Mesodermal cell (in vitro differentiated cells): ENCODE data around the gene ARHGEF16.

Experiments used
- H3K27ac ChIP-seq: 2 replicates; pipeline ENCODE4 v1.7.0; 2013; ENCODE audit warnings: mild to moderate bottlenecking, low read depth, low read length, moderate library complexity; ENCODE audit not compliant: severe bottlenecking
- H3K36me3 ChIP-seq: 2 replicates; pipeline ENCODE4 v1.7.1; 2013; ENCODE audit warnings: mild to moderate bottlenecking, low read length, moderate library complexity; ENCODE audit not compliant: control insufficient read depth, insufficient read depth
- H3K4me1 ChIP-seq: one replicate; pipeline ENCODE4 v1.7.1; 2013; ENCODE audit warnings: mild to moderate bottlenecking, low read length; ENCODE audit not compliant: insufficient read depth, control insufficient read depth, poor library complexity, severe bottlenecking
- H3K4me3 ChIP-seq: 2 replicates; pipeline ENCODE4 v1.7.0; 2013; ENCODE audit warnings: low read length, control low read depth, mild to moderate bottlenecking; ENCODE audit not compliant: insufficient read depth, poor library complexity, severe bottlenecking; ENCODE audit errors: extremely low read depth
- H3K9me3 ChIP-seq: 2 replicates; pipeline ENCODE4 v1.7.1; 2013; ENCODE audit warnings: mild to moderate bottlenecking, low read length, moderate library complexity; ENCODE audit not compliant: control insufficient read depth
- WGBS, 2 experiments: methylation state at CpG; one replicate each; pipeline ENCODE4 v1.1.5; 2013; ENCODE audit warnings: missing lambda C conversion rate in 2 of 2; ENCODE audit not compliant: insufficient coverage in 2 of 2; 5-methylcytosine and 5-hydroxymethylcytosine counted together

Gene ARHGEF16

GRCh38 chr1:3450202-3450863, 4.1 kb upstream of the ARHGEF16 start:
- WGBS, 2 experiments = 88 to 94% methylated on average over 5 to 6 of the region's 9 CpGs
- Histone ChIP-seq H3K4me3 (no peak overlapping the region), H3K9me3 (no peaks in the 10 kb centered on the region), H3K27ac (no peak overlapping the region), H3K36me3 (no peaks in the 10 kb centered on the region), H3K4me1 (no peaks in the 10 kb centered on the region)

GRCh38 chr1:3450983-3451382, 3.5 kb upstream of the ARHGEF16 start:
- H3K9me3 ChIP-seq = no peaks in the 10 kb centered on the region
- WGBS, 2 experiments = 80 to 87% methylated on average over 12 of the region's 12 CpGs
- H3K27ac ChIP-seq = no peak overlapping the region
- no peak overlapping the region for H3K4me3 ChIP-seq
- H3K4me1 ChIP-seq = no peaks in the 10 kb centered on the region
- no peaks in the 10 kb centered on the region for H3K36me3 ChIP-seq

DNA sequence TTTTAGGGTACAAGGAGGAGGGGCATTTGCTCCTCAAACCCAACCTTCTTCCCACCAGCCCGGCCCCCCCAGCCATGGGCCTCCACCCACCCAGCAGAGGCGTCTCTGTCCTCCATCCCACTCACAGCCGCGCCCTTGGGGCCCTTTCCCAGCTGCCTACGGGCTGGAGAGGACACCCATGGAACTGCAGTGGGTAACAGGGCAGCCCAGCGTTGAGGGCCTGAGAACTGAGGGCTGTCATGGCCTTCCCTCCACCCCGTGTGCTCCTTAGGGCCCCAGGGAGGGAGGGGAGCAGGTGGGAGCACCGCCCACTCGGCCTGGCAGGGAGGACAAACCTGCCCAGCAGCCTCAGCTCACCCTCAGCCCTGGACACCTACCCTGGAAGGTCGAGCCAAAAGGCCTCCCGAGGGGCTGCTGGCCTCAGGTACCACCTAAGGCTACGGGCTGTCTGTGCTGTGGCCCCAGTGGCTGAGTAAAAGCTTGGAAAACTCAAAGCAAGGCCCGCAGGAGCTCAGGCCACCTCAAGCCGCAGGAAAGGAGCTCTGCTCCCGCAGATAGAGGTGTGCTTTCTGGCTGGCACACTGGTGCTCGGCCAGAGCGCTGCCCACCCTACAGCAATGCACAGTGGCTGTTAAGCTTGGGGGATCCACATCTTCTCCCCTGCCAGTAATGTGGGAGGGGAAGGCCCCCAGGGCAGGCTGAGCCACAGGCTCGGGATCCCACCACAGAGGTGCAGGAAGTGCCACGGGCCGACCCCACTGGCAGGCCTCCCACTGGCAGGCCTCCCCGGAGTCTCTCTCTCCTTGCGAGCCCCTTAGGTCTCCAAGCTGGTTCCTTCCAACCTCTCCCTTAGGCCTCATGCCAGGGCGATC, 2.2 kb upstream of the ARHGEF16 start:
- 88 to 89% methylated on average over 13 to 19 of the region's 23 CpGs for WGBS, 2 experiments
- Histone ChIP-seq H3K27ac (no peak overlapping the region), H3K9me3 (no peaks in the 10 kb centered on the region), H3K4me3 (no peak overlapping the region), H3K4me1 (peaks cover 3% of the 10 kb centered on the region), H3K36me3 (no peaks in the 10 kb centered on the region)

GRCh38 chr1:3452866-3453175, 1.6 kb upstream of the ARHGEF16 start:
- no peaks in the 10 kb centered on the region for H3K9me3 ChIP-seq
- H3K4me1 ChIP-seq = peaks cover 8% of the 10 kb centered on the region
- WGBS, 2 experiments = 57 to 61% methylated on average over 5 of the region's 5 CpGs
- no peak overlapping the region for H3K4me3 ChIP-seq
- H3K27ac ChIP-seq = no peak overlapping the region
- no peaks in the 10 kb centered on the region for H3K36me3 ChIP-seq

- Histone ChIP-seq H3K4me1 (peaks cover 13% of the 10 kb centered on the region), H3K36me3 (no peaks in the 10 kb centered on the region), H3K4me3 (no peak overlapping the region), H3K27ac (no peak overlapping the region), H3K9me3 (no peaks in the 10 kb centered on the region)
- 41 to 44% methylated on average over 13 to 14 of the region's 18 CpGs for WGBS, 2 experiments
Measured at GRCh38 chr1:3453203-3453761, 1.2 kb upstream of the ARHGEF16 start.

DNA sequence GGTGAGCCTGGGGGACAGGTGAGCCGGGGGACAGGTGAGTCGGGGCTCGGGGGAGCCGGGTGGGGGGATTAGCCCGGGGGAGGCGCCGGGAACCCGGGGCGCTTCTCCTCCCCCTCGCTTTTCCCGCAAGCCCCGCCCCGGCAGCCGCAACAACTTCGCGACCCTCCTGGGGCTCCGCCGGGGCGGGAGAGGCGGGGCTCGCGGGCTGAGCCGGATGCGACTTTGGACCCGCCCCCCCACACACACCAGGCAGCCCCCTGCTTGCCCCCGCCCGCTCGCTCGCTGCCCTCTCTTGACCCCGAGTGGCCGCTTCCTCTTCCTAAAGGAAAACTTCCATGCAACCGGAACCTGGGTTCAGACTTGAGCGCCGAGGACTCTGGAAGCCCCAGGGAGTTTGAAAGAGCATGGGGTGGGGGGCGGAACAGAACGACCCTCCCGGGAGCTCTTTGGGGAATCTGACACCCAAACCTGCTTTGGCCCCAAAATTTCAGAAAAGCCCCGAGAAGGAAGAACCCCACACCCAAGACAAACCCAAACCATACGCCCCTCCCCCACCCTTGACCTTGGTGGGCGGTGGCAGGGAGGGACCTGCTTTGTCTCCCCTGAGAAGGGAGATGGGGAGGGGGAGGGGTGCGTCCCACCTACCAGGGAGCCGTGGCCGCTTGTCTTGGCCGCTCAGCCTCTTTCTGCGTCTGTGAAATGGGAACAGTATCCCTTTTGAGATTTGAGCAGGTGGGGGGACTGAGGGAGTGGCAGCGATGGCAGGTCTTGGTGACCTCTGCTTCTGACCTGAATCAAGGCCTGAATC, 550 bp downstream of the ARHGEF16 start:
- H3K27ac ChIP-seq = peak overlapping the region; percentile 39
- H3K36me3 ChIP-seq = no peaks in the 10 kb centered on the region
- H3K4me1 ChIP-seq = peaks cover 23% of the 10 kb centered on the region
- H3K9me3 ChIP-seq = no peaks in the 10 kb centered on the region
- WGBS, 2 experiments = 8 to 10% methylated on average over 20 to 21 of the region's 46 CpGs
- H3K4me3 ChIP-seq = peak overlapping the region; percentile 54

DNA sequence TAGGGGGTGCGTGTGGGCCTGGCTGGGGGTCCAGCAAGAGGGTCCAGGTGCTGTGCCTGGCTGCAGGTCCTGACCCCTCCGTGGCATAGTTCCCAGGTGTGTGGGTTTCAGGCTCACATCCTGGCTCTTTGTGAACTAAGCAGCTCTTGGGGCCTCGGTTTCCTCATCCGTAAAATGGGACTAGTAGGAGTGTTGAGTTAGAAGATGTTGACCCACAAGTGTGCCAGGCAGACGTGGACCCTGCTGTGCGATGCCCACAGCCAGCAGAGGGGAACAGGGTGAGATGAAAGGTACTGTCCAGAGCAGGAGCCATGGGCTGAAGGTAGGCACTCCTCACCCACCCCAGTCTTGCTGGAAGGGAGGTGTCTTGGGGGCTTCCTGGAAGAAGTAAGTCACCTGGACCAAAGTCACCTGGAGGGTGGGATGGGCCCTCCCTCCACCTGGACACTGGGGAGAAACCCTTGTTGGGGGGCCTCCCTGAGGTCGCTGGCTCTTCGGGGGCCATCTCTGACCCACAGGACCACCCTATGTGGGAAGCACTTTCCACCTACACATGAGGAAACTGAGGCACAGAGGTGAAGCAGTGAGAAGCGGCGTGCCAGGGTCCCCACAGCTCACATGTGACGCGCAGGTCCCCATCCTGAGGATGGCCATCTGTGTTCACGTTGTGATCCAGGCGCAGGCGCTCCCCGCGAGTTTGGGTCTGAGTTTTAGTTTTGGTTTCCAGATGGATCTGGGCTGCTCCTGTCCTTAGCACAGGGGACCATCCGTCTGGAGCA, 1.4 kb downstream of the ARHGEF16 start:
- no peaks in the 10 kb centered on the region for H3K36me3 ChIP-seq
- H3K9me3 ChIP-seq = no peaks in the 10 kb centered on the region
- 91 to 94% methylated on average over 15 to 17 of the region's 18 CpGs for WGBS, 2 experiments
- H3K27ac ChIP-seq = no peak overlapping the region
- H3K4me1 ChIP-seq = peaks cover 31% of the 10 kb centered on the region
- H3K4me3 ChIP-seq = peak overlapping the region; percentile 54

DNA sequence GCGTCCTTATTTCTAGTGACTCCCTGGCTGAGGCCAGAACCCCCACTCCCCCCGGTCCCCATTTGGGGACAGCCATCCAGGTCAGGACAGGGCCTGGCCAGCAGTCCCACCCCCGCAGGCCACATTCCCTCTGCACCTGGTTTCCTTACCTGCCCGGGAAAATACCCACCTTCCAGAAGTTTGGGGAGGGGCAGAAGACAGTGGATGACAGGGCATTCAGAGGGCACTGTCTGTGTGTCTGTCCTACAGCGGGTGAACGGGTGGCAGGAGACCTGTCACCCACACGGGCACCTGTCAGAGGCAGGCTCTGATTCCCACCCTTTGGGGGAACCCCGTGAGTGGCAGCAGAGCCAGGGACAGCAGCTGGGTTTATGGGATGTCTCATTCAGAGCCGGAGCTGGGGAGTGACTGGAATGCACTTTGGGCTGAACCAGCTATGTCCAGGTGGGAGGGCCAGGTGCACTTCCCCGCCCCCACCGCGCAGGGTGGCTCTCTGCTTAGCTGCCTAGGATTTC, 2.0 kb downstream of the ARHGEF16 start:
- WGBS, 2 experiments = 91 to 93% methylated on average over 9 to 11 of the region's 12 CpGs
- no peak overlapping the region for H3K4me3 ChIP-seq
- peaks cover 37% of the 10 kb centered on the region for H3K4me1 ChIP-seq
- H3K27ac ChIP-seq = no peak overlapping the region
- H3K36me3 ChIP-seq = no peaks in the 10 kb centered on the region
- no peaks in the 10 kb centered on the region for H3K9me3 ChIP-seq

DNA sequence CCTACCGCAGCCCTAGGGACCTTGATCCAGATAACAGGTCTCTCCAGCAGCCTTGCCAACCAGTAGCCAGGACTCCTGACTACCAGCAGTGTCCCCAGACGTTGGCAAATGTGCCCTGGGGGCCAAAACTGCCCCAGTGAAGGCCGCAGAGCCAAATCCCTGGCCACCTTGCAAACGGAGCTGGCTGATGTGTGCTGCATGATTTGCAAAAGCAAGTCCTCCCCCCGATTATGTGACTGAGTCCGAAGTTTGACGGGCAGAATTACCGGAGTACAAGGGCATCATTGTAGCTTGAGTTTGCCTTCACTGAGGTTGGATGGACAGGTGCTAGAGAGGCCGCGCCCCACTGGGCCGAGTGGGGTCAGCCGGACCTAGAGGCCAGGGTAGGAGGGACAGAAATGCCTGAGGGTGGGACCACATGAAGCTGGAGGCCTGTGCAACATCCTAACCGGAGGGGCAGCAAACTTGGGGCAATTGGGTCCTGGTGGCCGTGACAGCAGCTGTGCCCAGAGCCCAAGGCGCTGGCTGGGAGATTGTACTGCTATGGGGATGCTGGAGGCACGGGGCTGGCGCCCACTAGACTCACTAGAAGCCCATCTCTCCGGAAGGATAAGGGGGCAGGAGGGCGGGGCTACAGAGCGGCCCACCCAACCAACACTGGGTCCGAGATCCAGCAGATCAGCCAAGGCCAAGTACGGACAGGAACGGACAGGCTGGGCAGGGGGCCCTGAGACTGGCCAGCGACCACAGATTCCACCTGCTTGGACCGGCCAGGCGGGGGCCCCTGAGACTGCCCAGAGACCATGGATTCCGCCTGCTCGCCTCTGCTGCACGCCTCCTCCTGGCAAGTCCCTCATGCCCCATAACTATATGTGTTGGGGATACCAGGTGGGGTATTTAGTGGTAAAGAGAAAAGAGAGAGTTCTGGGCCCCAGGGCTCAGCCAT, 2.8 kb downstream of the ARHGEF16 start:
- WGBS, 2 experiments = 94 to 95% methylated on average over 24 to 26 of the region's 29 CpGs

More for the DNA sequence above, 2.8 kb downstream of the ARHGEF16 start:
- Histone ChIP-seq H3K4me1 (peaks cover 37% of the 10 kb centered on the region), H3K27ac (no peak overlapping the region), H3K4me3 (no peak overlapping the region), H3K9me3 (no peaks in the 10 kb centered on the region), H3K36me3 (no peaks in the 10 kb centered on the region)
